HL-60/S4 treated with retinoic acid at 250 ng/mL for 4 days and 3 days (cell line): ENCODE data around the gene LMO2.

Experiments
- in situ Hi-C: fragments of 300-500 bp; cut with MboI; formaldehyde crosslinking; loops from 2 replicates; pipeline ENCODE4 v1.7.0; 2022; ENCODE audit warnings: low sequenced_read_pairs

The LMO2 gene

DNA sequence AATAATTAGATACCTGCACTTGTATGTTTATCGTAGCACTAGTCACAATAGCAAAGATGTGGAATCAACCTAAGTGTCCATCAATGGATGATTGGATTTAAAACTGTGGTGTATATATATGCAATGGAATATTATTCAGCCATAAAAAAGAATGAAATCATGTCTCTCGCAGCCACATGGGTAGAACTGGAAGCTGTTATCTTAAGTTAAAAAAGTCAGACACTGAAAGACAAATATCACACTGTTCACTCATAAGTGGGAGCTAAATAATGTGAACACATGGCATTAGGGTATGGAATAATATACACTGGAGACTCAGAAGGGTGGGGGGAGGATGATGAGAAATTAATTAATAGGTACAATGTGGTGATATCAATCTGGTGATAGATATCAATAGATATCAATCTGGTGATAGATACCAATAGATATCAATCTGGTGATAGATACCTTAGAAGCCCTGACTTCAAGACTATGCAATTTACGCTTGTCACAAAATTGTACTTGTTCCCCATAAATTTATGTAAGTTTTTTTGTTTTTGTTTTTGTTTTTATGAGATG lies 2.0 kb downstream of the LMO2 start:
- in situ Hi-C loops, result no loop called here

DNA sequence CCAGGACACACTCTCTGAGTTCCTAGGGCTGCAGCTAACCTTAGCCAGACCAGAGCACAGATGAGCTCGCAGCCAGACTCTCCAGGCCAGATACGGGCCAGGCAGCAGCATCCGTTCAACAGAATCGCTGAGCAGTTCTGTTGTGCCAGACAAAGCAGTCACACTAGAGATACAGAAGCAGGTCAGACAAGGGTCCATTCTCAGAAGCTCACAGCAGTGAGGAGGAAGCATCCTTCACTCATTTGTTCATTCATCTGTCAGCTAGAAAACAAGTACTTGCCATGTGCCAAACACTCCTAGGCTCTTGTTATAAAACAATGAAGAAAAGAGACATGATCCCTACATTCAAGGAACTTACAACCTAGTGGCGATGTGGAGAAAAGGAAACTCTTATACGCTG lies 2.6 kb downstream of the LMO2 start:
- in situ Hi-C loops, result no loop called here

DNA sequence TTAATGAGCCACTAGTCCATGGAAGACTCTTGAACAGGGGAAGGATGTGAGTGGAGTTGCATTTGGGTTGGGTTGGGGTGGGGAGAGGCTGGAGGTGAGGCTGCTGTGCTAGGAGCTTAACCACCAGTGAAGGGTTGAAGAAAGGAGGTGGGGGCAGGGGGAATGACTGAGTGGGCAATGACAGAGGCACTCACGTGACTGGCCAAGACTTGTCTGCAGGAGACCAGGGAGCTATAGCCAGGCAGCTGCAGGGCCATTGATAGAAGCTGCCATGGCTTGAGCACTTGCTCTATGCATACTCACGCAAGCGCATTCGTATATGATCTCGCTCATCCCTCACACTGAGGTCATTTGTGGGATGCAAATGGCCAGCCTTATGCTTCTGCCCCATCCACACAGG lies 4.0 kb downstream of the LMO2 start:
- in situ Hi-C loops, result no loop called here

DNA sequence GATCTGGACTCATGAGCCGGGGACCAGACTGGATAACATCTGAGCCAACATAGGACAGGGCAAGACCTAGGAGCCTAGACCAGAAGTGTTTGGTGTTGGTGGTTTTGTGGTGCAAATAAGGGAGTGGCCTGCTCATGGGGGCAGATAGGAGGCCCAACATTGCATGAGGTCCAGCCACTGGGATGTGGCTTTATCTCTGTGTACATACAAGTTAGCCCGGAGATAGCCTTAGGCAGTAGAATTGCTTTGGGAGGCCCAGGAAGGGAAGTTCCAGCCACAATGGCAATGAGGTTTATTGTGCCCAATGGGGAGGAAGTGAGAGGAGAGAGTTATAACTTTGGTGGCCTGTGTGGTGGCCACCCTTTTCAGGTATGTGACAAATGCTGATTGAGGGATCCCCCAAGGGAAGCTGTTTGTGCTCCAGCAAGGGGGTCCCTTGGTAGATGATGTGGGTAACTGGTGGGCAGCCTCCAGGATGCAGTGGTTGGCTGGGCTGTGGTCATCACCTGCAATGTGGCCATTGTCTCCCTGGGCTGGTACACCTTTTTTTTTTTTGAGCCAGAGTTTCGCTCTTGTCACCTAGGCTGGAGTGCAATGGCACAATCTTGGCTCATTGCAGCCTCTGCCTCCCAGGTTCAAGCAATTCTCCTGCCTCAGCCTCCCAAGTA lies 6.4 kb downstream of the LMO2 start:
- in situ Hi-C loops, result no loop called here

DNA sequence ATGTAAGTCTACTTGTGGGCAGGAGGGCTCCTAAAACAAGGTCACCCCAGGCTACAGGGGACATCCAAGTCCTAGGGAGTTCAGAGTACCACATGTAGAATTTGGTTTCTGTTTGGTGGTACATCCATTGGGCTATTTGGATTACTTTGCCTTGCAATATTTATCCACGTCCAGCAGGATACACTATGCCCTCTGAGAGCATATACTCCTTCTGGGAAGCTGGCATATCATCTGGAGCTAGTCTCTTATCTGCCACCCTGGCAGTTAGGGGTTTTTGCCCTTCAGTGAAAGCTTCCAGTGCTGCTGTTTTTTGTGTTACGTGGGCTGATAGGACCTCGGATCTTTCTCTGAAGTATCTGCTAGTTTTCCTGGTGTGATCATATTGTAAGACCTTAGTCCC lies 7.3 kb downstream of the LMO2 start:
- in situ Hi-C loops, result no loop called here

DNA sequence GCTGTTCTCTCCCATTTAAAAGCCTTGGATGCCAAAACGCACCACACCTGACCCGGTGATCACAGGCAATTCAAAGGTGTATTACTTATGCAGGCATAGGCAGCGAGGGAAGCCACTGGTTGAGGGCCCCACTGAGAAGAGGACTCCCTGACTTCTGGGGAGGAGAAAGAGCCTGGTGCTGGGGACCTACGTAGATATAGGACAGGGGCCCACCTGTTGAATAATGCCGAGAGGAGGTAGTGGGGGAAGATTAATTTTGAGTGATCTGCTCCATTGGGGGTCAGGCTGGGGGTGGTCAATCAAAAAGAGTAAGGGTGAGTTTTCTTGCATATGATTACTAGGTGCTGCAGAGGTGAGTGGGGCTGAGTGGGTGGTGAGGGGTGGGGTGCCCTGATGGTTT lies 7.8 kb downstream of the LMO2 start:
- in situ Hi-C loops, result no loop called here

DNA sequence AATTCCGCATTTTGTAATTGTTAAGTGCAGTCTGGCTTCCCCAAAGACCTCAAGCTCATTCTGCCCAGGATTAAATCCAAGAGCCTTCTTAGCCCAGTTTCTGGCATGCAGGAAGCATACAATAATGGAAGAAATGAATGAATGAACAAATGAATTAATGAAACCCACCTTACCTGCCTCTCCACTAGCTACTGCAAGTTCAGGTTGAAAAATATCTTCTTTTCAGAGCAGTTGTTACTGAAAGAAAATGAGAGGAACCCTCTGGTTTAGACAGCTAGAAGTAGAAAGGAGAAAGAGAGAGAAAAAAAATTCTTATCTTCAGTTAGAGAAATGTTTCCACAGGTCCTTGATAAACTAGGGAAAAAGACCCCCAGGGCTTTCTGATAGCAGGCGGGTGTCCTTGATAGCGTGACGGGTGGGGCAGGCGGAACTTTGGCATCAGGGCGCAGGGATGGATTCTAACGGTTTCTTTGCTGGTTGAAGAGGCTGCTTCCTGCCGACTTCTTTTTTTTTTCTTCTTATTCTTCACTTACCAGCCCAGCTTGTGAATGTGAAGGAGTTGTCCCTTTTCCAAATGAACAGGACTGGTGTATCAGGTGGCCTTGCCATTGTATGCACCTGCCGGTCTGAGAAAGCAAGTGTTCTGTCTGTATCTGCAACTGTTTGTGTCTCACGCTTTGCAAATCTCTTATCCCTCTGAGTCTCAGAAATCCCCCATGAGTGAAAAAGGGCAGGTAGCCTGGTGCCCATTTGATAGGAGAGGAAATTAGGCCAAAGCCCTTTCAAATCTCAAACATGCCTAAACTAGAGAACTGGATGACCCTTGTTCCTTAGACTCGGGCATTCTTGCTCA lies 10.0 kb downstream of the LMO2 start:
- in situ Hi-C loops, result no loop called here

DNA sequence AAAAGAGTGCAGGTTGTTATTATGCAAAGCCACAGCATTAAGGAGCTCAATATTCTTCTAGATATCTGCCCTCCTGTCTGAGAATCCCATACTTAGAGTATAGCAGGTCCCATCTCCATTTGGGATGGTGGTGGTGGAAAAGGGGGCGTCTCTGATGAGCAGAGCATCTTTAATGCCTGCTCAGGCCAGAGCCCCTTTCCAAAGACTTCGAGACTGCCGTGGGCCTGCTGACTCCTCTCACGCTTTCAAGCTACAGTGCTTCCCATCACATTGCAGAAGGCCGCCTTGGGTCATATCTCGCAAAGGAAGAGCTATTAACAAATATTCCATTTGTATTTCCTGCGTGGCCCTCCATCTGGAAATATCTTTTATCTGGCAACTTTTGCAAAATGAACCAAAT lies 10.9 kb downstream of the LMO2 start:
- in situ Hi-C loops, result no loop called here

DNA sequence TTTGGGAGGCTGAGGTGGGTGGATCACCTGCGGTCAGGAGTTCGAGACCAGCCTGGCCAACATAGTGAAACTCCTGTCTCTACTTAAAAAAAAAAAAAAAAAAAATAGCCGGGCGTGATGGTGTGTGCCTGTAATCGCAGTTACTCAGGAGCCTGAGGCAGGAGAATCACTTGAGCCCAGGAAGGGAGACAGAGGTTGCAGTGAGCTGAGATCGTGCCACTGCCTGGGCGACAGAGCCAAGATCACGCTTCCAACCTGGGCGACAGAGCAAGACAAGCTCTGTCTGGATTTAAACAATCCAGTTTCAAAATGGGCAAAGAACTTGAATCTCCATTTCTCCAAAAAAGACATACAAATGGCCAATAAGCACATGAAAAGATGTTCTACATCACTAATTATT lies 12.5 kb downstream of the LMO2 start:
- in situ Hi-C loops, result no loop called here

DNA sequence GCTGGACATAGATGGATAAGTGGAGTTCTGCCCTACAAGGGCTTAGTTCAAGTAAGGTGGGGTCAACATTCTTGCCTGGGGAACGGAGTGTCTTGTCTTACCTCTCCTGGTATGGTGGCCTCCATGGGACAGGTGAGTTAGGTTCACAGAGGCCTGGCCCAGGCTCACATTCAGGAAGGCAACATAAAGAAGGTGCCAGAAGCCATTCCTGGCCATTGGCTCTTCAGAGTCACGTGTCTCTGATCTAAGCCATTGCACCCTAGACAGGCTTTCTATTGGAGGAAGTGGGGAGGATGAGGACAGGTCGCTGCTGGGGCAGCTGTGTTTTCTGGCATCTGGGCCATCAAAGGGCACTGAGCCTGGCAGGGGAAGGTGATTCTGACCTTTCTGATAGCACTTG lies 14.8 kb downstream of the LMO2 start:
- in situ Hi-C loops, result no loop called here

DNA sequence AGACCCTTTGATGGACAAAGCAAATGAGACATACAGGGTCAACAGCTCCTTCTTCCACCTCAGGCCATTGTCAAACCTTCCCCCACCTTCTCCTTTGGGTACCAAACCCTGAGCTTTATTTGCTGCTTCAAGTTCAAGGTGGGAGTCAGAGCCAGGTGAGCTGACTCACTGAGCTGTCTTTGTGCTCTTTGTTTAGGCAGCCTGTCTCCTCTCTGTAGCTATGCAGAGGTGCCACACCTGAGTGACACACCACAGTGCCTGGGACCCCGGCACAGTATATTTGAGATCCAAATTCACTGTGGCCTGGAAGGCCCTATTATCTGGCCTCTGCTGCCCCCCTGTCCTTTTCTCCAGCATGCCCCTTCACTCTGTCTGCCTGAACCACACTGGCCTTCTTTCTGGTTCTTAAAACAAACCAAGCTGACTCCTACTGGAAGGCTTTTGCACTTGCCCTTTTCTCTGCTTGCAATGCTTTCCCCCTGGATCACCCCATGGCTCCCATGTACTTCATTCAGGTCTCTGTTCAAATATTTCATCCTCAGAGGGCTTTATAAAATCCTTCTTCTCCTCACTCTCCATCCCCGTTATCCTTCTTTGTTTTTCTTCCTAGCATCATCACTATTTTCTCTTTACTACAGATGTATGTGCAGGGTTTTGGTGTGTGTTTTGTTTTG lies 16.1 kb downstream of the LMO2 start:
- in situ Hi-C loops, result no loop called here

DNA sequence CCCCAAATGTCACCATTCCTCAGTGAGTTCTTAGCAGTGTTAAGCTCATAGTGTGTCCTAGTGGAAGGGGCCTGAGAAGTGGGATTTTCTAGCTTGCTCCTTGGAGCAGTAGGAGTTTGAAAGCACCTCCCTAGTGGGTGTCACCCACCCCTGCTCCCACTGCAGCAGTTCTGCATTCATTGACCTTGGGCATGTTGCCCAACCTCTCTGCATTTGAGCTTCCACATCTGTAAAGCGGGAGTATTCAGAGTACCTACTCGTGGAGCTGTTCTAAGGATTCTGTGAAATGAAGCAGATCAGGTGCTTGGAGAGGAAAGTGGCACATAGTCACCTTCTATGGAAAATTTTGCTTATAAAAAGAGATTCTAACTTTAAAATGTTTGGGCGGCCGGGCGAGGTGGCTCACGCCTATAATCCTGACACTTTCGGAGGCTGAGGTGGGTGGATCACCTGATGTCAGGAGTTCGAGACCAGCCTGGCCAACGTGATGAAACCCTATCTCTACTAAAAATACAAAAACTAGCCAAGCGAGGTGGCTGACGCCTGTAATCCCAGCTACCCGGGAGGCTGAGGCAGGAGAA lies 16.9 kb downstream of the LMO2 start:
- in situ Hi-C loops, result no loop called here

DNA sequence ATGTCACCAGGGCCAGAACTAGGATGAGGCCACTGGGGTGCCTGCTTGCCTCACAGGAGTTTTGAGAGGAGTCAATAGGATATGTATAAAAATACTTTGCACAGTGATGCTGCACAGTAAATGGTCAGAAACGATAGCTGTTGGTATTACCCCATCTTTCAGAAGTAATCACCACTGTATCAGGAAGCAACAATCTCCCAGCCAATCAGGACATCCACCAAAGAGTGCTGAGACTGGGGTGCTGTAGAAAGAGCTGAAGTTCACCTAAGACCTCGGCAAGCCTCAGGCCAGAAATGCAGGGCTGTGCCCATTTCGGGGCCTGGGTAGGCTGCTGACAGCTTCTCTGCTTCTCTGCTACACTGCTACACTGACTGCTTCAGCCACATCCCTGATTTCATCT lies 17.4 kb downstream of the LMO2 start:
- in situ Hi-C loops, result no loop called here

DNA sequence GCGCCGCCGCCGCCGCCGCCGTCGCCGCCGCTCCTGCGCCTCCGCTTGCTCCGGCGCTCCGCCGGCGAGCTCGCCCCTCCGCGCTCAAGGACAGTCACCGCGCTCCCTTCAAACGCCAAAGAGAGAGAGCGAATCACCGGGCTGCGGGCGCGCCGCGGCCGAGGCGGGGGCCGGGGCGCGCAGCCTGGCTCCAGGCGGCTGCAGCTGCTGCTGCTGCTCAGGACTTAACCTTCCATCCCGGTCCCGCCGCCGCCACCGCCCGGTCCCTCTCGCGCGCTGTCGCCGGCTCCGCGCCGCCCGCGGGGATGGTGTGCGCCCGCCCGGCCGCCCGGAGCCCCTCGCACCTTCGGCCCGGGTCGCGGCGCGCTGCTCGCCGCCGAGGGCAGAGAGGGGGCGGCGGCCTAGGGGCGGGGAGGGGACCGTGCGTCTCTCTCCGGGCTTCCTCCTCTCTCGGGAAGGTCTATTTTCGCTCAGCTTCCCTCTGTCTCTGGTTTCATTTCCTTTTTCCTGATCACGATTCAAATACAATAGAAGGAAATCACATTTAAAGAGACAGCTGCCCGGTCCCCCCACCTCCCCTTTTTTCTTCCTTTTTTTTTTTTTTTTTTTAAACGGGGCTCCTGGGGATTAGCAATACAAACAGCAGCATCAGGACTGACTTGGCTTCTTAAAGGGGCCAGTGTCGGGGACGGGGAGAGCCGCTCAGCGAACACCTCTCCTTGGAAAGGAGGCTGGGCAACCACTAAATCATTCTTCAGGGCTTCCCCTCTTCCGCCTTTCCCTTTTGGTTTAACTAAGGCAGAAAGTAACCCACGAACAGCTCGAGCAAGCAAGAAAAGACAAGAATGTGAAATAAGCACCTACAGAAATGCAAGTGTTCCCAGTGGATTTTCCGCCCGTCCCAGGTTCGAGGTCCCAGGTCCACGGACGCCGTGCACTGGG lies 22.1 kb downstream of the LMO2 start:
- in situ Hi-C loops, result no loop called here

DNA sequence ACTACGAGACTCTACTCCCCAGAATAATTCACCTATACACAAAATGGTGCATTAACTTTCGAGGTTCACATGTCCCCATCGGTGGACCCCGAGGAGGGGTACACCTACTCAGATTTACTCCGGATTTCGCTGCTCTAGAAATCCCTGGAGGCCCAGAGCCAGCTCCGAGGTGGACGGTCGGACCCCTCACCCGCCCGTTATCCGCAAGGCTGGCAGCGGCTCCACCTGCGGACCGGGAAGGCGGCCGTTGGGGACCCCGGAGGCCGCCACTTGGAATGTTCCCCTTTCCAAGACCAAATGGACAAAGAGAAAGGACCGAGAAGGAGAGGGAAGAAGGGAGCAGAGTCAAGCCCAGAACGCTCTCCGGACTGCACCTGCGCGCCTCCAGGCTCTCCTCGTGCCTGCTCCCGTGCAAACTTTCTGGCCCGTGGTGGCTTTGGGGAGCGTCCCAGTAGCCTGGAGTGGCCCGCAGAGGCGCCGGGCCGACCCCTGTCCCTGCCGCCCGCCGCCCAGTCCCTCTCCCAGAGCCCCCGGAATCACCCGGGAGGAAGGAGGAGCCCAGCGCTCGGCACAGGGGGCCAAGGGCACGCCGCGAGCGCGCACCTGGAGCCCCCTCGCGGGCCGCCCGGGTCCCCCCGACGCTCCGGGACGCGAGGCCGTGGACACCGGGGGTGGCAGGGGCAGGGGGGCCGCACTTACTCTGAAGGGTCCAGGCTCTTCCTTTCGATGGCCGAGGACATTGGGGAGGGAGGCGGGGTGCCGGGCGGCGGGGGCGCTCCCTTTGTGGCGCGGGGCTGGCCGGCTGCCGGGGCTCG lies 23.0 kb downstream of the LMO2 start:
- in situ Hi-C loops, result no loop called here

DNA sequence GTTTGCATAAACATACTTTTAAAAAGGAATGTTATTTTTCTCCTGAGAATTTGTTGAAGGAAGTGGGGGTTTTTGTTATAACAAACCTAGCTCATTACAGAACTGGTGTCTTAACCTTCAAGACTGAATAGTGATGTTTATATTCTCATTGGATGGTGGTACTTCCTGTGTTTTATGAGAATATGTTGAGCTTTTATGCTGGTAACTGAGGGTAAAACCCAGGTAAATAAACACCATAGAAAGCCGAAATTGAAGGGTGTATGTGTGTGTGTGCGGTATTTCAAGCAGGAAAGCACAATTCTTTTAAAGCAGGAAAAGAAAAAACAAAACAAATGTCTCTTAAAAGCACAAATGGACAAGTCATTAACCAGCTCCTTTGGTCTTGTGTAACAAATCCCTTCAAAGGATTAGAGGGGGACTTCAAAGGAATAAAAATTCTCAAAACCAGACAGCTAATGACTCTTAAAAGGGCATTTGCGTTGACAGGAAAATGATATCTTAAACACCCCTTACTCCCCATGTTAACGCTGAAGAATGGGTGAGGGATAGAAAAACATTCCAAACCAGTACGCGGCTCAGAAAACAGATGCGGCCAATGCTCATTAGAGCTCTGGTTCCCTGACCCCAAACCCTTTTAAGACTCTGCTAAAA lies 23.8 kb downstream of the LMO2 start:
- in situ Hi-C loops, result no loop called here

DNA sequence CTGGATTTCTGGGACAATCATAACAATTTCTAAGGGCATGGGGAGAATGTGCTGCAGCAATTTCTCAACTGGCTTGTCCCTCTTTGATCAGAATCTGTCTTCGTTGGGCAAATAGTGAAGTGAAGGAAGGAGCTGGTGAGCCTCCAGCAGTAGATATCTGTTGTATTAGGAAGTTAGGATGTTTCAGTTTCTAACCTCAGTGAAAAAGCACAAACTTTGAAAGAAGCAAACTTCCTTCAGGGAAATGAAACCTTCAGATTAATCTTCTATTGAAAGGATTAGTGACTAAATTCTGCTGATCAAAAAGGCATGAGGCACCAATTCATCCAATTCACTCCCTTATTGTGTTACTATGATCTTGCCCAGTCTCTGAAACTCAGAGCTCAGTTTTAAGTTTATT lies 24.3 kb downstream of the LMO2 start:
- in situ Hi-C loops, result no loop called here

DNA sequence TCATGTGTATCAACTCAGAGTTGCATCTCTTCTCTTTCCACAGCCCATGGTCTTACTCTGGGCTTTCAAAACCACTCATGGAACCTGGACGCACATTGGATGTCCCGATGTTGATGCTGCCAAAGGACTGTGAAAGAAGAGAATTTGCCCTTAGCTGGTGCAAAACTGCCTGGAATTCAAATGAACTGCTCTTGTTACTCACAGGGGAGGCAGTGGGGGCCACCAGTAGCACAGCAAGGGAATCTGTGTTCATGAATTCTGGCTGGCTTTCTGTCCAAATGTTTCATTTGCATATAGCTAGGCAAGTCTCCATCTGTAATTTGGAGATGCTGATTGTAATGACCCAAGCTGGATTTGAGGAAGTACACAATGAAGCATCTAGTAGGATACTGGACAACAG lies 24.9 kb downstream of the LMO2 start:
- in situ Hi-C loops, result no loop called here

DNA sequence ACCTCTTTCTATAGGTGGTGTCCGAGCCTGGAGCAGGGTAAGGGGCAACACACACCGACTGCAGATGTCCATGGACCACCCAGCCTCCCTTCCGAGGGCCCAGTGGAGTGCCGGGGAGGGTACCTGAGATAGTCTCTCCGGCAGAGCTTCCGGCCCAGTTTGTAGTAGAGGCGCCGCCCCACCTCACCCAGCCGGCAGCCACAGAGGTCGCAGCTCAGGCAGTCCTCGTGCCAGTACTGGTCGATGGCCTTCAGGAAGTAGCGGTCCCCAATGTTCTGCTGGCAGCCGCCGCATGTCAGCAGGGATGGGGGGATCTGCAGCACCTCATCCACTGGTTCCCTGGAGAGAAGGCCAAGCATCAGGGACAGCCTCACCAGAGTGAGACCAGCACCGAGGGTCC lies 27.4 kb downstream of the LMO2 start:
- in situ Hi-C loops, result loop anchor here (5.0 kb wide), 1 partner anchor 108 kb away; no protein-coding TSS in a partner anchor
